Kidney (tissue), 14 donors: Measurements from ENCODE around the gene CCND1. TPM values are rescaled to one million over a fixed set of nuclear protein-coding genes. Genes with fewer than 3 reads are reported as not detected.

Source experiments
- DNase-seq, 5 donors: peaks; one replicate each; pipeline ENCODE4 v3.0.0-alpha.2; 2013 to 2020
- FAIRE-seq: peaks from 2 replicates; lab custom pipeline; 2012; peaks lifted over from hg19 to GRCh38; lab: Jason Lieb, UNC
- H3K27ac ChIP-seq, 2 donors: one replicate each; pipeline ENCODE4 v1.7.0; 2013; ENCODE audit warnings: low read depth in 2 of 2, low read length in 2 of 2, inconsistent platforms in 1 of 2
- H3K27me3 ChIP-seq: one replicate; pipeline ENCODE4 v1.7.1; 2013; ENCODE audit warnings: low read length, inconsistent platforms; ENCODE audit not compliant: control insufficient read depth, insufficient read depth
- H3K36me3 ChIP-seq, 3 donors: one replicate each; pipeline versions ENCODE4 v1.7.0 to v1.7.1; 2013; ENCODE audit warnings: low read length in 3 of 3, control low read depth in 1 of 3, inconsistent platforms in 1 of 3; ENCODE audit not compliant: insufficient read depth in 3 of 3, control insufficient read depth in 2 of 3
- H3K4me1 ChIP-seq, 3 donors: one replicate each; pipeline versions ENCODE4 v1.7.0 to v1.7.1; 2013; ENCODE audit warnings: low read length in 3 of 3, inconsistent platforms in 1 of 3, low read depth in 1 of 3; ENCODE audit not compliant: control insufficient read depth in 2 of 3, insufficient read depth in 2 of 3
- H3K4me3 ChIP-seq, 3 donors: one replicate each; pipeline versions ENCODE4 v1.7.0 to v1.8.1; 2013; ENCODE audit warnings: low read length in 3 of 3, control low read depth in 1 of 3, inconsistent platforms in 1 of 3
- H3K9ac ChIP-seq, 3 donors: one replicate each; pipeline versions ENCODE4 v1.7.0 to v1.7.1; 2013; ENCODE audit warnings: low read length in 3 of 3, control low read depth in 1 of 3, inconsistent platforms in 1 of 3
- H3K9me3 ChIP-seq, 3 donors: one replicate each; pipeline versions ENCODE4 v1.7.0 to v1.7.1; 2013; ENCODE audit warnings: low read length in 3 of 3, control low read depth in 1 of 3, inconsistent platforms in 1 of 3; ENCODE audit not compliant: control insufficient read depth in 2 of 3, insufficient read depth in 1 of 3
- CTCF ChIP-seq: IDR thresholded peaks from 3 replicates; pipeline ENCODE4 v1.5.1; 2012; ENCODE audit warnings: mild to moderate bottlenecking, moderate library complexity, borderline replicate concordance; ENCODE audit not compliant: insufficient read depth; ENCODE audit errors: extremely low read depth
- intact Hi-C: fragments of 100-400 bp; cut with DNase I; formaldehyde crosslinking; loops from one replicate; pipeline ENCODE4 v1.11.1; 2022
- polyA plus RNA-seq: library from polyadenylated mRNA; stranded (reverse); fragments of 350-450 nt; fragmentation: Illumina TruSeq; extraction: RNeasy Lipid Tissue Mini Kit (QIAGEN cat#74804); gene quantifications from one replicate; pipeline ENCODE4 v1.2.3, GENCODE V29; 2014; ENCODE audit warnings: low read depth, low replicate concordance; ENCODE audit not compliant: insufficient read depth
- total RNA-seq: library from RNA; stranded (reverse); fragmentation: NEBNext Ultra II Directional; extraction: Animal tissue kit (Norgen Biotek cat#: 25700); gene quantifications from one replicate; pipeline ENCODE4 v1.2.1, GENCODE V29; 2021
- donor health status: control.
- donor health status: control.
- donor health status: control.
- donor health status: control.
- donor health status: control.
- donor health status: DM: yes; HTN: yes; CAD: no.
- donor health status: Normal renal cell carcinoma (clear cell type).

The CCND1 gene
- total and polyA plus RNA-seq, 2 donors from 2014 or later = 37.6 to 142 TPM

- TF ChIP-seq CTCF = no peak
- Histone ChIP-seq H3K9ac (no peak overlapping the region), H3K27ac (no peak overlapping the region), H3K4me3 (no peak overlapping the region), H3K36me3 (no peaks in the 10 kb centered on the region), H3K27me3 (no peaks in the 10 kb centered on the region), H3K9me3 (no peaks in the 10 kb centered on the region), H3K4me1 (no peaks in the 10 kb centered on the region)
- DNase-seq = peak in 1 of 5 donors; percentile 53
- FAIRE-seq = no peak
- intact Hi-C loops = no loop called here
Measured at GRCh38 chr11:69658626-69659450, 17.9 kb downstream of the CCND1 start.

GRCh38 chr11:69659591-69659990, 18.6 kb downstream of the CCND1 start:
- no peak for TF ChIP-seq CTCF
- FAIRE-seq (no peak), DNase-seq (peak in 2 of 5 donors; percentile 16 to 38)
- Histone ChIP-seq H3K4me3 (no peak overlapping the region), H3K4me1 (no peaks in the 10 kb centered on the region), H3K36me3 (no peaks in the 10 kb centered on the region), H3K9ac (no peak overlapping the region), H3K27ac (no peak overlapping the region), H3K9me3 (no peaks in the 10 kb centered on the region), H3K27me3 (no peaks in the 10 kb centered on the region)
- intact Hi-C loops = no loop called here

- Histone ChIP-seq H3K36me3 (peaks cover 0 to 3% (median 0%) of the 10 kb centered on the region in 3 donors), H3K9me3 (no peaks in the 10 kb centered on the region), H3K9ac (no peak overlapping the region), H3K27me3 (no peaks in the 10 kb centered on the region), H3K4me3 (no peak overlapping the region), H3K27ac (no peak overlapping the region), H3K4me1 (no peaks in the 10 kb centered on the region)
- DNase-seq = peak in 1 of 5 donors; percentile 30
- no peak for FAIRE-seq
- intact Hi-C loops = no loop called here
- TF ChIP-seq CTCF = no peak
Measured at GRCh38 chr11:69660001-69660500, 19.1 kb downstream of the CCND1 start.
